Neural progenitor cell (in vitro differentiated cells): ENCODE results near the gene ERC2. TPM values are rescaled to one million over a fixed set of nuclear protein-coding genes. Genes with fewer than 3 reads are reported as not detected.

Experiments used
- DNase-seq: peaks from one replicate; pipeline ENCODE4 v3.0.0-alpha.2; 2016; ENCODE audit warnings: low spot score
- H2AFZ ChIP-seq: fragments of 200-600 bp; sonication (generic); replicated peaks from 2 replicates; pipeline ENCODE4 v1.6.1; 2016; ENCODE audit warnings: antibody characterized with exemption
- H3F3A ChIP-seq: fragments of 200-600 bp; sonication (generic); 2 replicates; pipeline ENCODE4 v1.6.1; 2016; ENCODE audit warnings: antibody characterized with exemption, low read depth
- H3K27ac ChIP-seq: fragments of 200-600 bp; sonication (generic); 2 replicates; pipeline ENCODE4 v1.5.1; 2016; ENCODE audit warnings: mild to moderate bottlenecking
- H3K27me3 ChIP-seq: fragments of 200-600 bp; sonication (generic); 2 replicates; pipeline ENCODE4 v1.6.1; 2016; ENCODE audit warnings: mild to moderate bottlenecking, moderate library complexity
- H3K36me3 ChIP-seq: fragments of 200-600 bp; sonication (generic); 2 replicates; pipeline ENCODE4 v1.5.1; 2016
- H3K4me1 ChIP-seq: fragments of 200-600 bp; sonication (generic); 2 replicates; pipeline ENCODE4 v1.6.1; 2016; ENCODE audit warnings: mixed run types
- H3K4me2 ChIP-seq: fragments of 200-600 bp; sonication (generic); 2 replicates; pipeline ENCODE4 v1.6.1; 2016
- H3K4me3 ChIP-seq: fragments of 200-600 bp; sonication (generic); 2 replicates; pipeline ENCODE4 v1.5.1; 2016
- H3K79me2 ChIP-seq: fragments of 200-600 bp; sonication (generic); 2 replicates; pipeline ENCODE4 v1.6.1; 2016; ENCODE audit warnings: low read depth
- H3K9ac ChIP-seq: fragments of 200-600 bp; sonication (generic); 2 replicates; pipeline ENCODE4 v1.6.1; 2016
- H3K9me3 ChIP-seq: fragments of 200-600 bp; sonication (generic); 2 replicates; pipeline ENCODE4 v1.5.1; 2016; ENCODE audit warnings: low read depth
- H4K20me1 ChIP-seq: fragments of 200-600 bp; sonication (generic); 2 replicates; pipeline ENCODE4 v1.6.1; 2016; ENCODE audit warnings: low read depth
- H3K27ac Mint-ChIP-seq: 3 replicates; pipeline ENCODE4 v1.8.0; 2021; ENCODE audit warnings: mixed read lengths
- H3K27me3 Mint-ChIP-seq: 2 replicates; pipeline ENCODE4 v1.8.0; 2022; ENCODE audit warnings: low read depth, mild to moderate bottlenecking, inconsistent platforms, moderate library complexity, mixed read lengths; ENCODE audit not compliant: insufficient read depth
- H3K36me3 Mint-ChIP-seq: 3 replicates; pipeline ENCODE4 v1.8.0; 2021; ENCODE audit warnings: mixed read lengths
- H3K4me1 Mint-ChIP-seq: 3 replicates; pipeline ENCODE4 v1.8.0; 2021; ENCODE audit warnings: mixed read lengths
- H3K4me3 Mint-ChIP-seq: 3 replicates; pipeline ENCODE4 v1.8.0; 2021; ENCODE audit warnings: mild to moderate bottlenecking, moderate library complexity, mixed read lengths
- H3K9me3 Mint-ChIP-seq: 3 replicates; pipeline ENCODE4 v1.8.0; 2020; ENCODE audit warnings: mixed read lengths
- EZH2 ChIP-seq: fragments of 200-600 bp; sonication (generic); IDR thresholded peaks from 2 replicates; pipeline ENCODE4 v1.6.1; 2017; ENCODE audit warnings: antibody characterized with exemption, mild to moderate bottlenecking, moderate library complexity
- EZH2phosphoT487 ChIP-seq: fragments of 200-600 bp; sonication (generic); IDR thresholded peaks from 2 replicates; pipeline ENCODE4 v1.6.1; 2017; ENCODE audit warnings: antibody characterized with exemption
- total RNA-seq: library from RNA; depleted of rRNA; stranded (reverse); fragments of >200 nt; gene quantifications from 2 replicates; pipeline ENCODE4 v1.2.3, GENCODE V29; 2015; ENCODE audit warnings: low replicate concordance
- TF ChIP-seq, protein P1 (sequence below): fragments of 200-600 bp; sonication (generic); IDR thresholded peaks from 2 replicates; pipeline ENCODE4 v1.5.1; 2017; ENCODE audit warnings: antibody characterized with exemption, mild to moderate bottlenecking

ERC2 gene
- total RNA-seq, 1 donor from 2014 or later, result 24.8 TPM

DNA sequence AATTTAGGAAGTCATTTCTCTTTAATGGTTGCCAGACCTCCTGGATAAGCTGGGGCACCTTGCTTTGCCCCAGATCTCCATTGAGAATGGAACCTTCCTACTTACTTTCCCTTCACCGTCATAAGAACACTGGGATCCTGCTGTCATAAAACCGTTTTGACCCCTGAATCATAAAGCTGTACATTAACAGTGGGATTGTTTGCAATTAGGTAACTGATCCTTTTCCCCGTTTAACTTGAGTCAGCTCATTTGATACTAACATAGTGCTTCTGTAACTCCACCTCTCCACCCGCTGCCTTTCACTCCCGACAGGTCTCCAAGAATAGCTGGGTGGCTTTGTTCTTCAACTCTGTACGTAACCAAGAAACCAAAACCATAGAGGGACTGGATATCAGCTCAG is 673.0 kb downstream of the ERC2 start:
- Mint-ChIP-seq H3K4me3 (no peak overlapping the region), H3K27ac (no peak overlapping the region), H3K27me3 (peaks cover 2% of the 10 kb centered on the region), H3K36me3 (no peaks in the 10 kb centered on the region), H3K9me3 (peaks cover 7% of the 10 kb centered on the region), H3K4me1 (peaks cover 4% of the 10 kb centered on the region)
- Histone ChIP-seq H3K9ac (no peak overlapping the region), H3K4me1 (no peaks in the 10 kb centered on the region), H3K4me3 (no peak overlapping the region), H3K27me3 (no peaks in the 10 kb centered on the region), H3K36me3 (no peaks in the 10 kb centered on the region), H3K79me2 (no peaks in the 10 kb centered on the region), H3K9me3 (no peaks in the 10 kb centered on the region), H3K4me2 (no peak overlapping the region), H3K27ac (no peak overlapping the region), H4K20me1 (no peaks in the 10 kb centered on the region), H2AFZ (no peak overlapping the region), H3F3A (no peaks in the 10 kb centered on the region)
- TF ChIP-seq EZH2 (no peak), EZH2phosphoT487 (no peak)
- TF ChIP-seq, protein P1, sequence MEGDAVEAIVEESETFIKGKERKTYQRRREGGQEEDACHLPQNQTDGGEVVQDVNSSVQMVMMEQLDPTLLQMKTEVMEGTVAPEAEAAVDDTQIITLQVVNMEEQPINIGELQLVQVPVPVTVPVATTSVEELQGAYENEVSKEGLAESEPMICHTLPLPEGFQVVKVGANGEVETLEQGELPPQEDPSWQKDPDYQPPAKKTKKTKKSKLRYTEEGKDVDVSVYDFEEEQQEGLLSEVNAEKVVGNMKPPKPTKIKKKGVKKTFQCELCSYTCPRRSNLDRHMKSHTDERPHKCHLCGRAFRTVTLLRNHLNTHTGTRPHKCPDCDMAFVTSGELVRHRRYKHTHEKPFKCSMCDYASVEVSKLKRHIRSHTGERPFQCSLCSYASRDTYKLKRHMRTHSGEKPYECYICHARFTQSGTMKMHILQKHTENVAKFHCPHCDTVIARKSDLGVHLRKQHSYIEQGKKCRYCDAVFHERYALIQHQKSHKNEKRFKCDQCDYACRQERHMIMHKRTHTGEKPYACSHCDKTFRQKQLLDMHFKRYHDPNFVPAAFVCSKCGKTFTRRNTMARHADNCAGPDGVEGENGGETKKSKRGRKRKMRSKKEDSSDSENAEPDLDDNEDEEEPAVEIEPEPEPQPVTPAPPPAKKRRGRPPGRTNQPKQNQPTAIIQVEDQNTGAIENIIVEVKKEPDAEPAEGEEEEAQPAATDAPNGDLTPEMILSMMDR, result no peak
- no peak for DNase-seq

DNA sequence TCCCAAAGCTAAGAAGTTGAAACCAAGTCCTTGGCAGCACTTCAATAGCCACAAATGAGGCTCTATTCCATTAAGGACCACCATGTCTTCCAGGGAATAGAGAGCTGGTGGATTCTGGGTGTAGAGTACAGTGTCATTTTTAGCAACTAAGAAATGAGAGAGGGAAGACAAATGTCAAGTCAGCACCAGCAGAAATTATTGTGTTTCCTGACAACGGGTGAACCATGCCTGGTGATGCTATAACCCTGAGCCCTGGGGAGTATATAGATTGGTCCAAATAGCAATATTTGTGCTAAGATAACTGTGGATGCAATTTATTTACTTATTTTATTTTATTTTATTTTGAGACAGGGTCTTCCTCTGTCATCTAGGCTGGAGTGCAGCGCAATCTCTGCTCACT is 675.5 kb downstream of the ERC2 start:
- H3K27me3 ChIP-seq, result no peaks in the 10 kb centered on the region
- DNase-seq, result no peak
- H3K4me3 ChIP-seq, result no peak overlapping the region
- H3K4me2 ChIP-seq, result no peak overlapping the region
- H3K4me1 ChIP-seq, result no peaks in the 10 kb centered on the region
- no peaks in the 10 kb centered on the region for H3K36me3 Mint-ChIP-seq
- H3K9me3 ChIP-seq, result no peaks in the 10 kb centered on the region
- H3K27ac ChIP-seq, result no peak overlapping the region
- H2AFZ ChIP-seq, result no peak overlapping the region
- H3K79me2 ChIP-seq, result no peaks in the 10 kb centered on the region
- TF ChIP-seq EZH2phosphoT487 (no peak), EZH2 (no peak)
- TF ChIP-seq, protein P1, result no peak
- H3K4me1 Mint-ChIP-seq, result peaks cover 7% of the 10 kb centered on the region
- no peak overlapping the region for H3K27ac Mint-ChIP-seq
- H3K36me3 ChIP-seq, result no peaks in the 10 kb centered on the region
- H3K4me3 Mint-ChIP-seq, result no peak overlapping the region
- no peaks in the 10 kb centered on the region for H3F3A ChIP-seq
- no peaks in the 10 kb centered on the region for H4K20me1 ChIP-seq
- no peaks in the 10 kb centered on the region for H3K27me3 Mint-ChIP-seq
- no peak overlapping the region for H3K9ac ChIP-seq
- peaks cover under 1% of the 10 kb centered on the region for H3K9me3 Mint-ChIP-seq

DNA sequence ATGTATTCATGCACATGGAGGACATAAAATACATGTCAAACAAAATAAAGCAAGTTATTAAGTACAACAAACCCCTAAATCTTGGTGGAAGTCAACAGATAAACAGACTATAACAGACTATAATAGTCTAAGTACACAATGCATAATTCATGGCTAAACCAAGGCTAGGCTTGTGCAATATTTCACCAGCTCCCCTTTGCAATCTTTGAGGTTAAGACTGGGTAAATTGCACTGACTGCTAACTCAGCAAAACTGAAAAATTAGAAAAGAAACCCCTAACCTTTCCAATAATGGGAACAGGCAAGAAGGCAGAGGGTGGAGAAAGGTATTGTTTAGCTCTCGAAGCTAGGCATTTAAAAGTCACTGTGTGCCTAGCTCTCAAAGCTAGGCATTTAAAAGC is 676.3 kb downstream of the ERC2 start:
- TF ChIP-seq EZH2phosphoT487, result no peak
- TF ChIP-seq, protein P1, result no peak
- TF ChIP-seq EZH2, result no peak
- Mint-ChIP-seq H3K4me3 (no peak overlapping the region), H3K27me3 (no peaks in the 10 kb centered on the region), H3K9me3 (no peaks in the 10 kb centered on the region), H3K36me3 (no peaks in the 10 kb centered on the region), H3K4me1 (peaks cover 7% of the 10 kb centered on the region), H3K27ac (no peak overlapping the region)
- Histone ChIP-seq H3K79me2 (no peaks in the 10 kb centered on the region), H3K27ac (no peak overlapping the region), H3K27me3 (no peaks in the 10 kb centered on the region), H3K4me1 (no peaks in the 10 kb centered on the region), H2AFZ (no peak overlapping the region), H3K9me3 (no peaks in the 10 kb centered on the region), H3F3A (no peaks in the 10 kb centered on the region), H3K4me3 (no peak overlapping the region), H4K20me1 (no peaks in the 10 kb centered on the region), H3K4me2 (no peak overlapping the region), H3K36me3 (no peaks in the 10 kb centered on the region), H3K9ac (no peak overlapping the region)
- DNase-seq, result no peak
